SK-N-SH treated with all-trans-retinoic acid at 6 μM for 48 hours (cell line): ENCODE measurements around the gene GORASP1.
A peak's percentile ranks its signal among the peaks of the same experiment; 100 is the strongest.

ENCODE experiments used
- ATAC-seq: fragments of 200-7000 bp; cut with Tn5 transposase; 3 replicates; pipeline ENCODE4 v1.9.1; 2020; ENCODE audit warnings: mild to moderate bottlenecking, moderate library complexity
- ARNTL ChIP-seq: fragments of 450-650 bp; formaldehyde crosslinking; IDR thresholded peaks from 2 replicates; pipeline ENCODE4 v1.5.0; 2020; ENCODE audit warnings: low read depth, mild to moderate bottlenecking, moderate library complexity, borderline replicate concordance
- BACH2 ChIP-seq: fragments of 250-450 bp; sonication (Bioruptor Pico); IDR thresholded peaks from 2 replicates; pipeline ENCODE4 v1.9.0; 2021; ENCODE audit warnings: mild to moderate bottlenecking, borderline replicate concordance
- CSDC2 ChIP-seq: fragments of 250-450 bp; sonication (Bioruptor Pico); IDR thresholded peaks from 2 replicates; pipeline ENCODE4 v1.5.0; 2020; ENCODE audit warnings: mild to moderate bottlenecking, moderate library complexity
- GLIS3 ChIP-seq: fragments of 250-450 bp; sonication (Bioruptor Pico); IDR thresholded peaks from 2 replicates; pipeline ENCODE4 v1.5.0; 2020; ENCODE audit warnings: mild to moderate bottlenecking, moderate library complexity
- ISL1 ChIP-seq: fragments of 250-450 bp; sonication (Bioruptor Pico); IDR thresholded peaks from 2 replicates; pipeline ENCODE4 v2.1.2; 2022; ENCODE audit warnings: mild to moderate bottlenecking, moderate library complexity
- RARB ChIP-seq: fragments of 250-450 bp; sonication (Bioruptor Pico); IDR thresholded peaks from 2 replicates; pipeline ENCODE4 v1.8.0; 2021; ENCODE audit warnings: mild to moderate bottlenecking, moderate library complexity
- TCF4 ChIP-seq: fragments of 250-450 bp; sonication (Bioruptor Pico); IDR thresholded peaks from 2 replicates; pipeline ENCODE4 v1.8.0; 2021; ENCODE audit warnings: mild to moderate bottlenecking, moderate library complexity, borderline replicate concordance
- TOX ChIP-seq: fragments of 250-450 bp; sonication (Bioruptor Pico); IDR thresholded peaks from 2 replicates; pipeline ENCODE4 v1.8.0; 2021; ENCODE audit warnings: mild to moderate bottlenecking, moderate library complexity, borderline replicate concordance
- ZC3H10 ChIP-seq: fragments of 250-450 bp; sonication (Bioruptor Pico); IDR thresholded peaks from 2 replicates; pipeline ENCODE4 v1.5.1; 2021; ENCODE audit warnings: mild to moderate bottlenecking, moderate library complexity
- ZFP3 ChIP-seq: fragments of 250-450 bp; sonication (Bioruptor Pico); IDR thresholded peaks from 2 replicates; pipeline ENCODE4 v1.5.0; 2020; ENCODE audit warnings: mild to moderate bottlenecking, moderate library complexity
- ZNF565 ChIP-seq: fragments of 450-650 bp; formaldehyde crosslinking; conservative IDR thresholded peaks from 2 replicates; pipeline ENCODE4 v1.5.0; 2020; ENCODE audit warnings: low read depth, mild to moderate bottlenecking, moderate library complexity
- ZNF70 ChIP-seq: fragments of 450-650 bp; formaldehyde crosslinking; IDR thresholded peaks from 2 replicates; pipeline ENCODE4 v1.5.0; 2020; ENCODE audit warnings: mild to moderate bottlenecking, moderate library complexity
- TF ChIP-seq, protein P1 (sequence below): fragments of 250-450 bp; sonication (Bioruptor Pico); IDR thresholded peaks from 2 replicates; pipeline ENCODE4 v1.5.0; 2020; ENCODE audit warnings: mild to moderate bottlenecking, moderate library complexity
- TF ChIP-seq, protein P2 (sequence below): fragments of 250-450 bp; sonication (Bioruptor Pico); IDR thresholded peaks from 2 replicates; pipeline ENCODE4 v1.8.0; 2020; ENCODE audit warnings: mild to moderate bottlenecking, moderate library complexity, borderline replicate concordance
- TF ChIP-seq, protein P3 (sequence below): fragments of 250-450 bp; sonication (Bioruptor Pico); IDR thresholded peaks from 2 replicates; pipeline ENCODE4 v1.5.1; 2021; ENCODE audit warnings: mild to moderate bottlenecking, moderate library complexity
- TF ChIP-seq, protein P4 (sequence below): fragments of 250-450 bp; sonication (Bioruptor Pico); IDR thresholded peaks from 2 replicates; pipeline ENCODE4 v1.5.1; 2020; ENCODE audit warnings: low read depth, mild to moderate bottlenecking, moderate library complexity
- TF ChIP-seq, protein P5 (sequence below): fragments of 250-450 bp; sonication (Bioruptor Pico); IDR thresholded peaks from 2 replicates; pipeline ENCODE4 v1.8.0; 2021; ENCODE audit warnings: low read depth, mild to moderate bottlenecking, moderate library complexity, borderline replicate concordance

The GORASP1 gene

DNA sequence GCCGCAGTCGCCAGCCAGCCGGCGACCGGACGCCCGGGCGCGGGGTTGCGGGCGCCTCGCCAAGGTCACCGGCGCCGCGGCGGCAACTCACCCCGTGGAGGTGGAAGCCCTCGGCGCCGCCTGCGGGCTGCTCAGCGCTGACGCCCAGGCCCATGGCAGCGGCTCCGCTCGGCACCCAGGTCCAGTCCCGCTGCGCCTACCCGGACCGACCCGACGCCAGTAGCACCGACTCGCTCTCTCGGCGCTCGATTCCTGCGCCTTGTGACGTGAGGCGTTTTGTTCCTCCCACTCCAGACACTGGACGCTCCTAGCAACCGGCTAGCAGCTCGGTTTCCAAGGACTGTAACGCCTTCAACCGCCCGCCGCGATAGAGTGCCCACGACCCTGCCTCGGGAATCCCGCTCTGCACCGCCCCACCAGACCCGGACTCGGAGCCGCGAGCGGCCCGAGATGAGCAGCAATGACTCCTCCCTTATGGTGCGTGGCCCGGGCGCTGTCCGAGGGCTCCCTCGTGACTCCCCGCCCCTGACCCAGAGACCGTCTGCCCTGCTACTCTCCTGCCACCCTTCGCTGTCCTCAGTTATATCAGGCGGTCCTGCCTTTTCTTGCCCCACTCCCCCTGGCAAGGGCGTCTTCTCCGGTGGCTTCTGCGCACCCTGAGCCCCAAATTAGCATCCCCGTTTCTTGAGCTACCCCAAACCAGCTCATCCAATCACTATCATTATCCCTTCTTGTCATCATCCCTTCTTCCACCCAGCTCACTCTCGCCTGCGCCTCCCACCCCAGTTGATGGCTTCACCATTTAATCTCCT lies at the start of gene GORASP1, which contains the start of gene TTC21A:
Gene GORASP1, minus strand, starts transcription at position 240 of the 812 bp plus-strand sequence. Its CDS starts 86 bp downstream, at position 154.
Gene TTC21A, plus strand, starts transcription at position 293 of the 812 bp plus-strand sequence. Its CDS starts 158 bp downstream, at position 451.
- peak; percentile 86 for ATAC-seq
- TF ChIP-seq RARB (CRISPR knock-in tag): no peak
- TF ChIP-seq, protein P1, sequence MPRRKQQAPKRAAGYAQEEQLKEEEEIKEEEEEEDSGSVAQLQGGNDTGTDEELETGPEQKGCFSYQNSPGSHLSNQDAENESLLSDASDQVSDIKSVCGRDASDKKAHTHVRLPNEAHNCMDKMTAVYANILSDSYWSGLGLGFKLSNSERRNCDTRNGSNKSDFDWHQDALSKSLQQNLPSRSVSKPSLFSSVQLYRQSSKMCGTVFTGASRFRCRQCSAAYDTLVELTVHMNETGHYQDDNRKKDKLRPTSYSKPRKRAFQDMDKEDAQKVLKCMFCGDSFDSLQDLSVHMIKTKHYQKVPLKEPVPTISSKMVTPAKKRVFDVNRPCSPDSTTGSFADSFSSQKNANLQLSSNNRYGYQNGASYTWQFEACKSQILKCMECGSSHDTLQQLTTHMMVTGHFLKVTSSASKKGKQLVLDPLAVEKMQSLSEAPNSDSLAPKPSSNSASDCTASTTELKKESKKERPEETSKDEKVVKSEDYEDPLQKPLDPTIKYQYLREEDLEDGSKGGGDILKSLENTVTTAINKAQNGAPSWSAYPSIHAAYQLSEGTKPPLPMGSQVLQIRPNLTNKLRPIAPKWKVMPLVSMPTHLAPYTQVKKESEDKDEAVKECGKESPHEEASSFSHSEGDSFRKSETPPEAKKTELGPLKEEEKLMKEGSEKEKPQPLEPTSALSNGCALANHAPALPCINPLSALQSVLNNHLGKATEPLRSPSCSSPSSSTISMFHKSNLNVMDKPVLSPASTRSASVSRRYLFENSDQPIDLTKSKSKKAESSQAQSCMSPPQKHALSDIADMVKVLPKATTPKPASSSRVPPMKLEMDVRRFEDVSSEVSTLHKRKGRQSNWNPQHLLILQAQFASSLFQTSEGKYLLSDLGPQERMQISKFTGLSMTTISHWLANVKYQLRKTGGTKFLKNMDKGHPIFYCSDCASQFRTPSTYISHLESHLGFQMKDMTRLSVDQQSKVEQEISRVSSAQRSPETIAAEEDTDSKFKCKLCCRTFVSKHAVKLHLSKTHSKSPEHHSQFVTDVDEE (CRISPR knock-in tag): 0 out of 2 replicates have a peak, but pooled peaks have one; percentile 43

DNA sequence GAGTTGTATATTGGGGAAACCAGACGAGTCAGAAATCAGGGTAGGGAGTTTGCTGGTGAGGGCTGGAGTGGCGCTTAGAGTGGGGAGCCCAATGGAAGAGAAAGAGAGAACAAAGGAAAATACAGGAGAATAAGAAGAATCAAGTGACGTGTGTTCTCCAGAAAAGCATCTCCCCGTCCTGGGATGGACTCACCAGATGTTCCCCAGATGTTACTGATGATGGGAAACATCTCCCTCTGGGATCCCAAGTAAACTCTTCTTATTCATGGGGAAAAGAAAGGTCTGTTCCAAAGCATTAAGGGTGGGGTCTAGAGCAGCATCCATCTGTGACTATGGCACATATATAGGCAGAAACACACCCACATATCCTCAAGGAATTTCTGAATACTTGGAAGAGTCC lies 49.0 kb upstream of the GORASP1 start:
- no peak for TF ChIP-seq ZNF565 (CRISPR knock-in tag)
- TF ChIP-seq TOX (CRISPR knock-in tag): no peak
- TF ChIP-seq ZFP3 (CRISPR knock-in tag): no peak
- TF ChIP-seq ZC3H10: no peak
- no peak for TF ChIP-seq BACH2
- TF ChIP-seq ZNF70: no peak
- no peak for TF ChIP-seq RARB (CRISPR knock-in tag)
- no peak for TF ChIP-seq ISL1 (CRISPR knock-in tag)
- no peak for TF ChIP-seq ARNTL (CRISPR knock-in tag)
- TF ChIP-seq, all 23 proteins: peak for 0
- no peak for ATAC-seq

DNA sequence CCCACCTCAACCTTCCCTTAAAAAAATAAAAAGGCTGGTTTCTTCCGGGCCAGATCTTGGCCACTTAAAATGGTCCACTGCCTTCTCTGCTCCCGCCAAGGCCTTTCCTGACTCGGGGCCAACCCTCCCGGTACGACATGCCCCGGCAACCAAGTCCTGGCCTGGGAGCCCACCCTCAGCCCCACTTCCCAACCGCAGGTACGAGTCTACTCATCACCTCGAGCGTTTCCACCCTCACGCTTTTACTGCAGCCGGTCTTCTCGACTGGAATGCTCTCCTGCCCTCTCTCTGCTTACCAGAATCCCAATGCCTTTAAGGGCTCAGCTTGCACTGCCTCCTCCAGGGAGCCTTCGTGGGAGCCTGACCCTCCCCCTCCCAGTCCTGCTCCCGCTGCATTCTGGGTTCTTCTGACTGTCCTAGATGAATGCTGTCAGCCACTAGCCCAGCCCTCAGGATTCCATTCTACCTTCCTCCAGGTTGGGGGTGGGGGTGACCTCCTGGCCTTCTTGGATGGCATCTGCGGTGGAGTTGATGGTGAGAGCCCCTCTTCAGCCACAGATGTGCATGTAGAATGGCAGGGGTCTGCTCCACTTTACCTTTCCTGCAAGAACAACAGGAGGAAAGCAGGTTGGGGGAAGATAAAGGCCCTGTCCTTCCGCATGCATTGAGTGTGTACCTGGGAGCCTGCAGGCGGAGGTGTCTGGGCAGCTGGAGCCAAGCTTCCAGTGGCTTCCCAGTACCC lies 47.0 kb upstream of the GORASP1 start:
- no peak for TF ChIP-seq ZNF70
- no peak for TF ChIP-seq RARB (CRISPR knock-in tag)
- no peak for TF ChIP-seq ARNTL (CRISPR knock-in tag)
- TF ChIP-seq, protein P2, sequence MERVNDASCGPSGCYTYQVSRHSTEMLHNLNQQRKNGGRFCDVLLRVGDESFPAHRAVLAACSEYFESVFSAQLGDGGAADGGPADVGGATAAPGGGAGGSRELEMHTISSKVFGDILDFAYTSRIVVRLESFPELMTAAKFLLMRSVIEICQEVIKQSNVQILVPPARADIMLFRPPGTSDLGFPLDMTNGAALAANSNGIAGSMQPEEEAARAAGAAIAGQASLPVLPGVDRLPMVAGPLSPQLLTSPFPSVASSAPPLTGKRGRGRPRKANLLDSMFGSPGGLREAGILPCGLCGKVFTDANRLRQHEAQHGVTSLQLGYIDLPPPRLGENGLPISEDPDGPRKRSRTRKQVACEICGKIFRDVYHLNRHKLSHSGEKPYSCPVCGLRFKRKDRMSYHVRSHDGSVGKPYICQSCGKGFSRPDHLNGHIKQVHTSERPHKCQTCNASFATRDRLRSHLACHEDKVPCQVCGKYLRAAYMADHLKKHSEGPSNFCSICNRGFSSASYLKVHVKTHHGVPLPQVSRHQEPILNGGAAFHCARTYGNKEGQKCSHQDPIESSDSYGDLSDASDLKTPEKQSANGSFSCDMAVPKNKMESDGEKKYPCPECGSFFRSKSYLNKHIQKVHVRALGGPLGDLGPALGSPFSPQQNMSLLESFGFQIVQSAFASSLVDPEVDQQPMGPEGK: no peak
- no peak for TF ChIP-seq GLIS3 (CRISPR knock-in tag)
- no peak for TF ChIP-seq CSDC2 (CRISPR knock-in tag)
- TF ChIP-seq, protein P3, sequence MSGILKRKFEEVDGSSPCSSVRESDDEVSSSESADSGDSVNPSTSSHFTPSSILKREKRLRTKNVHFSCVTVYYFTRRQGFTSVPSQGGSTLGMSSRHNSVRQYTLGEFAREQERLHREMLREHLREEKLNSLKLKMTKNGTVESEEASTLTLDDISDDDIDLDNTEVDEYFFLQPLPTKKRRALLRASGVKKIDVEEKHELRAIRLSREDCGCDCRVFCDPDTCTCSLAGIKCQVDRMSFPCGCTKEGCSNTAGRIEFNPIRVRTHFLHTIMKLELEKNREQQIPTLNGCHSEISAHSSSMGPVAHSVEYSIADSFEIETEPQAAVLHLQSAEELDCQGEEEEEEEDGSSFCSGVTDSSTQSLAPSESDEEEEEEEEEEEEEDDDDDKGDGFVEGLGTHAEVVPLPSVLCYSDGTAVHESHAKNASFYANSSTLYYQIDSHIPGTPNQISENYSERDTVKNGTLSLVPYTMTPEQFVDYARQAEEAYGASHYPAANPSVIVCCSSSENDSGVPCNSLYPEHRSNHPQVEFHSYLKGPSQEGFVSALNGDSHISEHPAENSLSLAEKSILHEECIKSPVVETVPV (CRISPR knock-in tag): no peak
- no peak for TF ChIP-seq BACH2
- no peak for TF ChIP-seq TCF4
- TF ChIP-seq, protein P4, sequence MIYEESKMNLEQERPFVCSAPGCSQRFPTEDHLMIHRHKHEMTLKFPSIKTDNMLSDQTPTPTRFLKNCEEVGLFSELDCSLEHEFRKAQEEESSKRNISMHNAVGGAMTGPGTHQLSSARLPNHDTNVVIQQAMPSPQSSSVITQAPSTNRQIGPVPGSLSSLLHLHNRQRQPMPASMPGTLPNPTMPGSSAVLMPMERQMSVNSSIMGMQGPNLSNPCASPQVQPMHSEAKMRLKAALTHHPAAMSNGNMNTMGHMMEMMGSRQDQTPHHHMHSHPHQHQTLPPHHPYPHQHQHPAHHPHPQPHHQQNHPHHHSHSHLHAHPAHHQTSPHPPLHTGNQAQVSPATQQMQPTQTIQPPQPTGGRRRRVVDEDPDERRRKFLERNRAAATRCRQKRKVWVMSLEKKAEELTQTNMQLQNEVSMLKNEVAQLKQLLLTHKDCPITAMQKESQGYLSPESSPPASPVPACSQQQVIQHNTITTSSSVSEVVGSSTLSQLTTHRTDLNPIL (CRISPR knock-in tag): no peak
- TF ChIP-seq TOX (CRISPR knock-in tag): no peak
- TF ChIP-seq, protein P5, sequence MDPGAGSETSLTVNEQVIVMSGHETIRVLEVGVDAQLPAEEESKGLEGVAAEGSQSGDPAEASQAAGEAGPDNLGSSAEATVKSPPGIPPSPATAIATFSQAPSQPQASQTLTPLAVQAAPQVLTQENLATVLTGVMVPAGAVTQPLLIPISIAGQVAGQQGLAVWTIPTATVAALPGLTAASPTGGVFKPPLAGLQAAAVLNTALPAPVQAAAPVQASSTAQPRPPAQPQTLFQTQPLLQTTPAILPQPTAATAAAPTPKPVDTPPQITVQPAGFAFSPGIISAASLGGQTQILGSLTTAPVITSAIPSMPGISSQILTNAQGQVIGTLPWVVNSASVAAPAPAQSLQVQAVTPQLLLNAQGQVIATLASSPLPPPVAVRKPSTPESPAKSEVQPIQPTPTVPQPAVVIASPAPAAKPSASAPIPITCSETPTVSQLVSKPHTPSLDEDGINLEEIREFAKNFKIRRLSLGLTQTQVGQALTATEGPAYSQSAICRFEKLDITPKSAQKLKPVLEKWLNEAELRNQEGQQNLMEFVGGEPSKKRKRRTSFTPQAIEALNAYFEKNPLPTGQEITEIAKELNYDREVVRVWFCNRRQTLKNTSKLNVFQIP (CRISPR knock-in tag): no peak
- no peak for TF ChIP-seq ISL1 (CRISPR knock-in tag)
- TF ChIP-seq ZNF565 (CRISPR knock-in tag): no peak
- no peak for TF ChIP-seq ZC3H10
- no peak for ATAC-seq
